ENCODE results near the gene MLH1.
"Not testable (repeated sequence)": the region's sequence is repeated elsewhere in the genome, so short reads cannot be mapped to it uniquely, and the experiment has no call there.

MLH1 gene

DNA sequence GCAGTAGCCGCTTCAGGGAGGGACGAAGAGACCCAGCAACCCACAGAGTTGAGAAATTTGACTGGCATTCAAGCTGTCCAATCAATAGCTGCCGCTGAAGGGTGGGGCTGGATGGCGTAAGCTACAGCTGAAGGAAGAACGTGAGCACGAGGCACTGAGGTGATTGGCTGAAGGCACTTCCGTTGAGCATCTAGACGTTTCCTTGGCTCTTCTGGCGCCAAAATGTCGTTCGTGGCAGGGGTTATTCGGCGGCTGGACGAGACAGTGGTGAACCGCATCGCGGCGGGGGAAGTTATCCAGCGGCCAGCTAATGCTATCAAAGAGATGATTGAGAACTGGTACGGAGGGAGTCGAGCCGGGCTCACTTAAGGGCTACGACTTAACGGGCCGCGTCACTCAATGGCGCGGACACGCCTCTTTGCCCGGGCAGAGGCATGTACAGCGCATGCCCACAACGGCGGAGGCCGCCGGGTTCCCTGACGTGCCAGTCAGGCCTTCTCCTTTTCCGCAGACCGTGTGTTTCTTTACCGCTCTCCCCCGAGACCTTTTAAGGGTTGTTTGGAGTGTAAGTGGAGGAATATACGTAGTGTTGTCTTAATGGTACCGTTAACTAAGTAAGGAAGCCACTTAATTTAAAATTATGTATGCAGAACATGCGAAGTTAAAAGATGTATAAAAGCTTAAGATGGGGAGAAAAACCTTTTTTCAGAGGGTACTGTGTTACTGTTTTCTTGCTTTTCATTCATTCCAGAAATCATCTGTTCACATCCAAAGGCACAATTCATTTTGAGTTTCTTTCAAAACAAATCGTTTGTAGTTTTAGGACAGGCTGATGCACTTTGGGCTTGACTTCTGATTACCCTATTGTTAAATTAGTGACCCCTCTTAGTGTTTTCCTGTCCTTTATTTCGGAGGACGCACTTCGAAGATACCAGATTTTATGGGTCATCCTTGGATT is at the start of gene MLH1:
Gene MLH1, plus strand, starts transcription at position 193 of the 958 bp plus-strand sequence. Its CDS starts 30 bp downstream, at position 223.
- in situ Hi-C loops (cut with HindIII; ENCODE audit: low sequenced_read_pairs): no loop called here

- in situ Hi-C loops (cut with HindIII; ENCODE audit: low sequenced_read_pairs): no loop called here
These were observed 49.7 kb upstream of the MLH1 start for GRCh38 chr3:36943601-36944000.

- in situ Hi-C loops (cut with HindIII; ENCODE audit: low sequenced_read_pairs): no loop called here
These were observed 49.2 kb upstream of the MLH1 start for GRCh38 chr3:36944012-36944640.

- in situ Hi-C loops (cut with HindIII; ENCODE audit: low sequenced_read_pairs): no loop called here
These were observed 48.6 kb upstream of the MLH1 start, which contains the start of gene TRANK1 for GRCh38 chr3:36944641-36945270. TRANK1 (minus strand) TSS chr3:36945054; CDS start chr3:36944809, 245 bp downstream.

- in situ Hi-C loops (cut with HindIII; ENCODE audit: low sequenced_read_pairs): no loop called here
These were observed 47.9 kb upstream of the MLH1 start for GRCh38 chr3:36945333-36945980.

- in situ Hi-C loops (cut with HindIII; ENCODE audit: low sequenced_read_pairs): not testable (repeated sequence)
These were observed 45.5 kb upstream of the MLH1 start for GRCh38 chr3:36947814-36948213.

DNA sequence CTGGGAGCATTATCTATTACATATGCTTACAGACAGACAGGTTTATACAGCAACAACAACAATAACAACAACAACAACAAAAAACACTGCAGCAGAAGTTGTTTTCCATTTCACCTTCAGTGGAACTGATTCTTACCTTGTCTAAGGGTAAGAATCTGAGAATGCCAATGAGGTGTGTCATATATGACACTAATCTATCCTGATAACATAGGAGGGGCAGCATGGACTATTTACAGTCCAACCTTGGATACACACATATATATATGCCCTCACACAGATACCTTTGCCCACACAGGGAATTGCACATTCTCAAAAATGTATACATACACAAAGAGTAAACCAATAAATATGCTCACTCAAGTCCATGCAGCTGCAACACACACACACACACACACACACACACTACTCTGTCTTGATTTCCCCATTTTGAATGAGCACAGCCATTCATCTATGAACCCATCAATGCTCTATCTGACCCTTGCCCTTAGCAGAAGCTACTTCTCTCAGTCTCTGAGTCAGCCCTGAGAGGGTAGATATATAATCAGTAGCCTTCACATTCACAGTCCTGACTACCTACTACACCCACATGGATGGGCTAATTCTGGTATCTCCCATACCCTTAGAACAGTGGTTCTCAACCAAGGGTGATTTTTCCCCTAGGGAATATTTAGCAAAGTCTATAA is 38.7 kb upstream of the MLH1 start:
- in situ Hi-C loops (cut with HindIII; ENCODE audit: low sequenced_read_pairs): no loop called here

GRCh38 chr3:36956155-36956554 is 37.2 kb upstream of the MLH1 start:
- in situ Hi-C loops (cut with HindIII; ENCODE audit: low sequenced_read_pairs): no loop called here

- in situ Hi-C loops (cut with HindIII; ENCODE audit: low sequenced_read_pairs): no loop called here
These were observed 36.3 kb upstream of the MLH1 start for GRCh38 chr3:36957063-36957462.

DNA sequence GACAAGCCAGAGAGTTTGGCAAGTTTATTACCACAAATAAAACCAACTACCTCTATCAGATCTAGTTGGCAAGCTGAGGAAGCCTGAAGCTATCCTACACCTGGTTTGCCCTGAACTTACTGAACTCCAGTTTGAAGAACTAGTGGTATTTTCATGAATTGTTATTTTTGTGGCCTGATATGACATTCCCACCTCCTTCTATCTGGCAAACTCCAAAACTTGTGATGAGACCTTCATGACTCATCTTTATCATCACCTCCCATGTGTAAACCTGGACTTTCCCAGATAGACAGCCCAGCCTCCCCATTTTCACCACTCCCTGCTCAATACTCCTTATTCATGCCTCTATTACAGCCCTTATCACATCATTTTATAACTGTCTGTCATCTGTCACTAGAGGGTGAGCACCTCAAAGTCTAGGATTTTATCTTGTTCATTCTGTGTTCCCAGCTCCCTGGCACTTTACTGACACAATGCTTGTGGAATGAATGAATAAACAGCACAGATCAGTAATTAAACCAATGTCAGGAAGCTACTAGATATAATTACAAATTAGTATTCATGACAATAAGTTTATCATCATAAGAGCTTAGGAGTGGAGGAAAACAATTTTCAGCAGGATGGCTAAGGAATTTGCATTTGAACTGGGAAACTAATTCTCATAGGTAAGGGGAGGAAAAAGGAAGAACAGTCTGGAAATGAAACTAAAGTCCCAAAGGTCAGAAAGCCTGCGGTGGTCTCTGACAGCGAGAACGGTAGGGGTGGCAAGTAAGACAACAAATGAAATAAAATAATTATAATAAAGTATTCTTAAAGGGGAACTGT is 35.2 kb upstream of the MLH1 start:
- in situ Hi-C loops (cut with HindIII; ENCODE audit: low sequenced_read_pairs): no loop called here

GRCh38 chr3:36959821-36960220 is 33.5 kb upstream of the MLH1 start:
- in situ Hi-C loops (cut with HindIII; ENCODE audit: low sequenced_read_pairs): no loop called here

- in situ Hi-C loops (cut with HindIII; ENCODE audit: low sequenced_read_pairs): no loop called here
These were observed 32.8 kb upstream of the MLH1 start for GRCh38 chr3:36960502-36960901.

DNA sequence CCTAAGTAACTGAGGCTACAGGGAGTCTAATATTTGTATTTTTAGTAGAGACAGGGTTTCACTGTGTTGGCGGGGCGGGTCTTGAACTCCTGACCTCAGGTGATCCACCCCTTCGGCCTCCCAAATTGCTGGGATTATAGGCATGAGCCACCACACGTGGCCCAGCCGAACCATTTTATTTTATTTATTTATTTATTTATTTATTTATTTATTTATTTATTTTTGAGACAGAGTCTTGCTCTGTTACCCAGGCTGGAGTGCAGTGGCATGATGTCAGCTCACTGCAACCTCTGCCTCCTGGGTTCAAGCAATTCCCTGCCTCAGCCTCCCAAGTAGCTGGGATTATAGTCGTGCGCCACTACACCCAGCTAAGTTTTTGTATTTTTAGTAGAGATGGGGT is 30.3 kb upstream of the MLH1 start:
- in situ Hi-C loops (cut with HindIII; ENCODE audit: low sequenced_read_pairs): not testable (repeated sequence)

GRCh38 chr3:36964331-36964730 is 29.0 kb upstream of the MLH1 start:
- in situ Hi-C loops (cut with HindIII; ENCODE audit: low sequenced_read_pairs): no loop called here

DNA sequence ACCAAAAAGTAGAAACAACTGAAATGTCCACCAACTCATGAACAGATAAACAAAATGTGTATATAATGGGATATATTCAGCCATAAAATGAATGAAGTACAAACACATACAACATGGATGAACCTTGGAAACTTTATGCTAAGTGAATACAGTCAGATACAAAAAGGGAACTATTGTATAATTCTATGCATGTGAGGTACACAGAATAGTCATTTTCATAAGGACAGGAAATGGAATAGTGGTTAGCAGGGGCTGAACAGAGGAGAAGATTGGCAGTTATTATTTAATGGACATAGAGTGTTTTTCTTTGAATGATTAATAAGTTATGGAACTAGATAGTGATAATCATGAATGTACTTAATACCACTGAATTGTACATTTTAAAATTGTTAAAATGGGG is 28.5 kb upstream of the MLH1 start:
- in situ Hi-C loops (cut with HindIII; ENCODE audit: low sequenced_read_pairs): no loop called here

- in situ Hi-C loops (cut with HindIII; ENCODE audit: low sequenced_read_pairs): no loop called here
These were observed 27.9 kb upstream of the MLH1 start for GRCh38 chr3:36965440-36965839.

DNA sequence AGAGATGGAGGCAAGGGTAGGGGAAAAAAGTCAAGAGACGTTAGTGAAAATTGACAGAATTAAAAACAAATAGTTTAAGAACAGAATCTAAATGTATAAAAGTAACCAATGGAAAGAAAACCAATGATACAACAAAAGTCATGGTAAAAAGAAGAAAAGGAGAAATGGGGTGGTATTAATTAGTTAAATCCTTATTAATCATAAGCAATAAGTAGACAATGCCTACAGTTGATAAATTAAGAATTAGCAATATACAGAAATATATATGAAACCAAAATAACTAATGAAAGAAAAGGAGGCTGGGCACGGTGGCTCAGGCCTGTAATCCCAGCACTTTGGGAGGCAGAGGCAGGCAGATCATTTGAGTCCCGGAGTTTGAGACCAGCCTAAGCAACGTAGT is 24.2 kb upstream of the MLH1 start:
- in situ Hi-C loops (cut with HindIII; ENCODE audit: low sequenced_read_pairs): no loop called here

- in situ Hi-C loops (cut with HindIII; ENCODE audit: low sequenced_read_pairs): no loop called here
These were observed 23.5 kb upstream of the MLH1 start for GRCh38 chr3:36969540-36970432.

- in situ Hi-C loops (cut with HindIII; ENCODE audit: low sequenced_read_pairs): no loop called here
These were observed 21.2 kb upstream of the MLH1 start for GRCh38 chr3:36972163-36972562.

Data from DLD1 (cell line).